ENCODE data around the gene DOCK10. TPM values are rescaled to one million over a fixed set of nuclear protein-coding genes. Genes with fewer than 3 reads are reported as not detected.

Gene DOCK10
- total and polyA plus RNA-seq, 4 donors: 7.6 to 81.8 (median 42.6) TPM

DNA sequence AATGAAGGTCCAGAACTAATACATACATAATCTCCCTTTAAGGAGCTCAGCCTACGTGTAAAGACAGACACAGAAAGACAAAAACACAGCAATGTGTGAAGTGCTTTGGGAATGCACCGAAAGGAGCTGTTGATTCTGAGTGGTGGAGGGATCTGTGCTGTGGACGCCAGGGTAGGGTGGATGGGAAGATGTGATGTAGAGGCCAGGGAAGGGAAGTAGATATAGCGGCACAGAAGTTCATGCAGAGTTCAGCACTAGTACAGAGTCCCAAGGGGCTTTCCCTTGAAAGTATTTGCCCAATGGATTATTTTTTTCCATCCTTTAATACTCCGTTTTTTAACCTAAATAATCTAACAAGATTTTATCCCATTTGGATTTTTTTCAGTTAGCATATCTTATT, 32.1 kb upstream of the DOCK10 start:
- intact Hi-C loops (cut with DNase I): no loop called here
- ATAC-seq (ENCODE audit: low FRiP score) (no peak), DNase-seq (no peak)
- 64 to 83% methylated on average over 5 of the region's 5 CpGs for WGBS, 2 donors
- no peaks in the 10 kb centered on the region for H3K27me3 ChIP-seq (ENCODE audit: control insufficient read depth in 1 of 2, insufficient read depth in 2 of 2, low read length in 1 of 2)
- no peaks in the 10 kb centered on the region for H3K4me1 ChIP-seq (ENCODE audit: control insufficient read depth in 1 of 2, insufficient read depth in 2 of 2, low read length in 2 of 2)
- H3K27ac ChIP-seq (ENCODE audit: low read depth in 1 of 2, low read length in 2 of 2): no peak overlapping the region
- H3K36me3 ChIP-seq (ENCODE audit: control insufficient read depth in 1 of 2, insufficient read depth in 2 of 2, low read length in 1 of 2): no peaks in the 10 kb centered on the region
- no peak overlapping the region for H3K4me3 ChIP-seq (ENCODE audit: low read length in 2 of 2)
- H3K9me3 ChIP-seq (ENCODE audit: control insufficient read depth, low read length): no peaks in the 10 kb centered on the region

DNA sequence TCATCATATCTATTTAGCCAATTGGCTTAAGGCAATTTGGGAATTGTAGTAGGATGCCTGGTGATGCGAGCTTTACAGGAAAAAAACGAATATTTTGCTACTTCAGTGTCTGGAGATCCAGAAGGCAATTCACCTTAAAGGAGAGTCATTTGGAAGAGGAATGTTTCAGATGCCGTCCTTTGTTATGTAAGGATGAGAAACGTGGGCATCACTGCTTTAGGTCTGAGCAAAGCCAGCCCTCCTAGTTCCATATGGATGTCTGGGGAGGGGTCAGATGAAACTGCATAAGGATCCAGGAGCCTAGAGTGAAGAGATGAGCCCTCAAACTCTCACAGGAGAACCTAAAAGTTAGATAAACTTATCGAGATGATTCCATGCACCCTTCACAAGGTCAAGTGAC, 30.9 kb upstream of the DOCK10 start:
- Histone ChIP-seq H3K36me3 (ENCODE audit: control insufficient read depth in 1 of 2, insufficient read depth in 2 of 2, low read length in 1 of 2) (no peaks in the 10 kb centered on the region), H3K4me3 (ENCODE audit: low read length in 2 of 2) (no peak overlapping the region), H3K9me3 (ENCODE audit: control insufficient read depth, low read length) (no peaks in the 10 kb centered on the region), H3K4me1 (ENCODE audit: control insufficient read depth in 1 of 2, insufficient read depth in 2 of 2, low read length in 2 of 2) (no peaks in the 10 kb centered on the region), H3K27ac (ENCODE audit: low read depth in 1 of 2, low read length in 2 of 2) (no peak overlapping the region), H3K27me3 (ENCODE audit: control insufficient read depth in 1 of 2, insufficient read depth in 2 of 2, low read length in 1 of 2) (no peaks in the 10 kb centered on the region)
- WGBS, 2 donors: 78 to 83% methylated on average over 5 of the region's 5 CpGs
- intact Hi-C loops (cut with DNase I): no loop called here
- no peak for ATAC-seq (ENCODE audit: low FRiP score)
- no peak for DNase-seq

DNA sequence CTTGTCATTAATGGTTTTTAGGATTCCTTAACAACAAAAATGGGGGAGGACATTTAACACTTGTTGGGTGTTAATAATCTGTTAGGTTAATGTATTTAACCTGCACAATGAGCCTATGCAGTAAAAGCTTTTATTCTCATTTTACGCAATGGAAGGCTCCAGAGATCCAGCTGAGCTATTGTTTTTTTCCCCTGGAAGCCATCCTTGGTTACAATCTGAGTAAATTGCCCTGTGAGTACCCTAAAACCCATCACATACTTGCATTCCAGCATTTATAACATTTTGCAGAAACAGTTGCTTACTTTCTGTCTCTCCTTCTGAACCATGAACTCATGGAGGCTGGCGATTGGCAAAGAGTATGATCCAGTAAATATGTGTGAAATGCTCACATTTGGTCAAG, 30.2 kb upstream of the DOCK10 start:
- H3K27ac ChIP-seq (ENCODE audit: low read depth in 1 of 2, low read length in 2 of 2): no peak overlapping the region
- no peak for ATAC-seq (ENCODE audit: low FRiP score)
- DNase-seq: no peak
- no peaks in the 10 kb centered on the region for H3K9me3 ChIP-seq (ENCODE audit: control insufficient read depth, low read length)
- H3K27me3 ChIP-seq (ENCODE audit: control insufficient read depth in 1 of 2, insufficient read depth in 2 of 2, low read length in 1 of 2): no peaks in the 10 kb centered on the region
- no peak overlapping the region for H3K4me3 ChIP-seq (ENCODE audit: low read length in 2 of 2)
- no peaks in the 10 kb centered on the region for H3K36me3 ChIP-seq (ENCODE audit: control insufficient read depth in 1 of 2, insufficient read depth in 2 of 2, low read length in 1 of 2)
- WGBS, 2 donors: 93 to 94% methylated on average over 2 of the region's 2 CpGs
- intact Hi-C loops (cut with DNase I): no loop called here
- H3K4me1 ChIP-seq (ENCODE audit: control insufficient read depth in 1 of 2, insufficient read depth in 2 of 2, low read length in 2 of 2): no peaks in the 10 kb centered on the region

DNA sequence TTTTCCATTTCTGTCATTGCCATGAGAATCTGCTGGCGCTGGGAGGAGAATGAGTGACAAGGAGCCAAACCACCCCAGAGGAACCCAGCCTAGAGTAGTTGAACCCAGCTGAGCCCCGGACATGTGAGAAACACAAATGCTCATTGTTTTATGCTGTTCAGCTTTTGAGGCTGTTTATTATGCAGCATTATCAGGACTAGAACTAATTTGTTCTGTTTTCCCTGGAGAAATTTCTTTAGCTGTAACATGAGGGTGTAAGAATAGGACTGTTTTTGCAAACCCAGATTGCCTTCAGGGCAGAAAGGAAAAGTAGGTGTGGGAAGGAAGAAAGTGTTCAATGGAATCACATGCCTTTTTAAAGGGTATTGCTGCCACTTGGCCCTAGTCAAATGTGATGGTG, 28.5 kb upstream of the DOCK10 start:
- no peak for DNase-seq
- no peaks in the 10 kb centered on the region for H3K4me1 ChIP-seq (ENCODE audit: control insufficient read depth in 1 of 2, insufficient read depth in 2 of 2, low read length in 2 of 2)
- H3K4me3 ChIP-seq (ENCODE audit: low read length in 2 of 2): no peak overlapping the region
- H3K36me3 ChIP-seq (ENCODE audit: control insufficient read depth in 1 of 2, insufficient read depth in 2 of 2, low read length in 1 of 2): no peaks in the 10 kb centered on the region
- no peaks in the 10 kb centered on the region for H3K27me3 ChIP-seq (ENCODE audit: control insufficient read depth in 1 of 2, insufficient read depth in 2 of 2, low read length in 1 of 2)
- ATAC-seq (ENCODE audit: low FRiP score): no peak
- WGBS, 2 donors: 82 to 89% methylated on average over 2 of the region's 2 CpGs
- intact Hi-C loops (cut with DNase I): no loop called here
- H3K27ac ChIP-seq (ENCODE audit: low read depth in 1 of 2, low read length in 2 of 2): no peak overlapping the region
- H3K9me3 ChIP-seq (ENCODE audit: control insufficient read depth, low read length): no peaks in the 10 kb centered on the region

DNA sequence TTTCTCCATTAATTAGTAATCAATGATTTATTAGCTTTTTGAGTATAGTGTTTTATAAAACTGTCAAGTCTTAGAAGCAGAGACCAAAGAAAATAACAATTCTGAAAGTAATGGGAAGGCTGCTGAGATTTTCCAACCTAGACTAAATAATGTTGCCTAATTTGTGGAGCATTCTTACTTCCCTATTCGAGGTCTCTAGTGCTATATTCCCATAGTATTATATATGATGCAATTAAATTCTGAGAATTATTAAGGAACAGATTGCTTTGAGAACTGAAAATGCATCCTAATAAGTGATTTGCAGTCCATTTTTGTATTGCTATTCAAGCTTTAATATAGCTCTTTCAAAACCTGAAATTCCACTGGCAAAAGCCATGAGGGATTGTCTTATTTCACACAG, 27.7 kb upstream of the DOCK10 start:
- H3K4me3 ChIP-seq (ENCODE audit: low read length in 2 of 2): no peak overlapping the region
- no peaks in the 10 kb centered on the region for H3K36me3 ChIP-seq (ENCODE audit: control insufficient read depth in 1 of 2, insufficient read depth in 2 of 2, low read length in 1 of 2)
- no peak for DNase-seq
- no peak for ATAC-seq (ENCODE audit: low FRiP score)
- H3K27ac ChIP-seq (ENCODE audit: low read depth in 1 of 2, low read length in 2 of 2): no peak overlapping the region
- WGBS, 2 donors: 46 to 55% methylated on average over 1 of the region's 1 CpG
- no peaks in the 10 kb centered on the region for H3K27me3 ChIP-seq (ENCODE audit: control insufficient read depth in 1 of 2, insufficient read depth in 2 of 2, low read length in 1 of 2)
- H3K4me1 ChIP-seq (ENCODE audit: control insufficient read depth in 1 of 2, insufficient read depth in 2 of 2, low read length in 2 of 2): no peaks in the 10 kb centered on the region
- H3K9me3 ChIP-seq (ENCODE audit: control insufficient read depth, low read length): no peaks in the 10 kb centered on the region
- intact Hi-C loops (cut with DNase I): no loop called here

DNA sequence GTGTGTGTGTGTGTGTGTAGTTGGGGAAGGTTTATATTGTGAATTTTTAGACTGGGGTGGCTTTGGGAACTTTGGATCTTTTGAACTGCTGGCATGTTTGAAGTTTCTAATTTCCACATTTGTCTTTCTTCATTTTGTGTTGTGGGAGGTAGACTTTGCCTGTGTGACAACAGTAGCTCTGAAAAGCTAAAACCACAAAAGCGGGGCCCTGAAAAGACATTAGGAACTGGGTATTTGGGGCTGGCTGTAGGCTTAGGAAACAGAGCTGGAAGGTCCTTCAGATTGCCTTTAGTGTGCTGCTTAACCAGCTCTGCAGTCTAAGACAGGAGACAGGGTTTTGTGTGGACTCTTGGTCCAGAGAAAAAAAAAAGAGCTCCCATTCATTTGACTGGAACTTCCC, 27.2 kb upstream of the DOCK10 start:
- Histone ChIP-seq H3K4me3 (ENCODE audit: low read length in 2 of 2) (no peak overlapping the region), H3K27ac (ENCODE audit: low read depth in 1 of 2, low read length in 2 of 2) (no peak overlapping the region), H3K27me3 (ENCODE audit: control insufficient read depth in 1 of 2, insufficient read depth in 2 of 2, low read length in 1 of 2) (no peaks in the 10 kb centered on the region), H3K4me1 (ENCODE audit: control insufficient read depth in 1 of 2, insufficient read depth in 2 of 2, low read length in 2 of 2) (no peaks in the 10 kb centered on the region), H3K36me3 (ENCODE audit: control insufficient read depth in 1 of 2, insufficient read depth in 2 of 2, low read length in 1 of 2) (no peaks in the 10 kb centered on the region), H3K9me3 (ENCODE audit: control insufficient read depth, low read length) (no peaks in the 10 kb centered on the region)
- ATAC-seq (ENCODE audit: low FRiP score) (no peak), DNase-seq (no peak)
- intact Hi-C loops (cut with DNase I): no loop called here
- 93 to 100% methylated on average over 1 of the region's 1 CpG for WGBS, 2 donors

DNA sequence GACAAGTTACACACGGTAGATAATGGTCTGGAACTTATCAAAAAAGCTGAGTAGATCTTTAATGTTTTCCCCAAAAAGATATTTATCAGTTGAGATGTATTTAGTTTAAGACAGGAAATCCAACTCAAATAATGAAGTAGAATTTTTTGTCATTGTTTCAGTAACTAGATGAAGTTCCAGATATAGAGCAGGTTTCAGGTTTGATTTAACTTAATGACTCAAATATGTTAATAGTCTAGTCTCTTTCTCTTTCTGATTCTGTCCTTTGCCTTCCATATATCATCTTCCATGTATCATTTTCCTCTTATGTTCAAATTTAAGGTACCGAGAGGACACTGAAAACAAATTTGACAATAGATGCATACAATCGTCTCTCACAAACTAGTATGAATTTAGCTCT, 23.6 kb upstream of the DOCK10 start:
- Histone ChIP-seq H3K27ac (ENCODE audit: low read depth in 1 of 2, low read length in 2 of 2) (no peak overlapping the region), H3K36me3 (ENCODE audit: control insufficient read depth in 1 of 2, insufficient read depth in 2 of 2, low read length in 1 of 2) (no peaks in the 10 kb centered on the region), H3K4me1 (ENCODE audit: control insufficient read depth in 1 of 2, insufficient read depth in 2 of 2, low read length in 2 of 2) (no peaks in the 10 kb centered on the region), H3K27me3 (ENCODE audit: control insufficient read depth in 1 of 2, insufficient read depth in 2 of 2, low read length in 1 of 2) (no peaks in the 10 kb centered on the region), H3K4me3 (ENCODE audit: low read length in 2 of 2) (no peak overlapping the region), H3K9me3 (ENCODE audit: control insufficient read depth, low read length) (no peaks in the 10 kb centered on the region)
- no peak for DNase-seq
- intact Hi-C loops (cut with DNase I): no loop called here
- ATAC-seq (ENCODE audit: low FRiP score): no peak
- 89 to 90% methylated on average over 3 of the region's 3 CpGs for WGBS, 2 donors

DNA sequence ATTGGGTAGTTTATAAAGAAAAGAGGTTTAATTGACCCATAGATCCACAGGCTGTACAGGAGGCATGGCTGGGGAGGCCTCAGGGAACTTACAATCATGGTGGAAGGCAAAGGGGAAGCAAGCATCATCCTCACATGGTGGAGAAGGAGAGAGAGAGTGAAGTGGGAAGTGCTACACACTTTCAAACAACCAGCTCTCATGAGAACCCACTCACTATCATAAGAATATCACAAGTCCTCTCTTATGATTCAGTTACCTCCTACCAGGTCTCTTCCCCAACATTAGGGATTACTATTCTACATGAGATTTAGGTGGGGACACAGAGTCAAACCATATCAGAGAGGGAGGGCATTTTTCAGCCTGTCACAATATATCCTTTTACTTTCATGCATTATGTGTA, 22.7 kb upstream of the DOCK10 start:
- Histone ChIP-seq H3K36me3 (ENCODE audit: control insufficient read depth in 1 of 2, insufficient read depth in 2 of 2, low read length in 1 of 2) (no peaks in the 10 kb centered on the region), H3K27ac (ENCODE audit: low read depth in 1 of 2, low read length in 2 of 2) (no peak overlapping the region), H3K4me3 (ENCODE audit: low read length in 2 of 2) (no peak overlapping the region), H3K9me3 (ENCODE audit: control insufficient read depth, low read length) (no peaks in the 10 kb centered on the region), H3K4me1 (ENCODE audit: control insufficient read depth in 1 of 2, insufficient read depth in 2 of 2, low read length in 2 of 2) (no peaks in the 10 kb centered on the region), H3K27me3 (ENCODE audit: control insufficient read depth in 1 of 2, insufficient read depth in 2 of 2, low read length in 1 of 2) (no peaks in the 10 kb centered on the region)
- ATAC-seq (ENCODE audit: low FRiP score): no peak
- intact Hi-C loops (cut with DNase I): no loop called here
- DNase-seq: no peak

DNA sequence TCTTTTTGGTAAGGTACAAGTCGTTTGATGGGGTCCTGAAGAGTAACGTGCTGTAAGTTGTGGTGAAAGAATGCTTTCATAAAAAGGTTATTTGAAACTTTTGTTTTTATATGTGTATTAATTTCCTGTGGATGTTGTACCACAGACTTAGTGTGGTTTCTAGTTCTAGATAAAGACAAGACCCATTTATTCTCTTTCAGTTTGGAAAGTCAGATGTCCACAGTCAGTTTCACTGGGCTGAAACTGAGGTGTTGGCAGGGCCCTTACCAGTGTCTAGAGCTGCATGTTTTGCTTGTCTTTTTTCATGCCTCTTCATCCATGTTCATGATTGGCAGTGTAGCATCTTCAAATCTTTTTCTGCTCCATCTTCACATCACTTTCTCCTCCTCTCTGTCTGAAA, 22.1 kb upstream of the DOCK10 start:
- Histone ChIP-seq H3K27me3 (ENCODE audit: control insufficient read depth in 1 of 2, insufficient read depth in 2 of 2, low read length in 1 of 2) (no peaks in the 10 kb centered on the region), H3K36me3 (ENCODE audit: control insufficient read depth in 1 of 2, insufficient read depth in 2 of 2, low read length in 1 of 2) (no peaks in the 10 kb centered on the region), H3K9me3 (ENCODE audit: control insufficient read depth, low read length) (no peaks in the 10 kb centered on the region), H3K27ac (ENCODE audit: low read depth in 1 of 2, low read length in 2 of 2) (no peak overlapping the region), H3K4me1 (ENCODE audit: control insufficient read depth in 1 of 2, insufficient read depth in 2 of 2, low read length in 2 of 2) (no peaks in the 10 kb centered on the region), H3K4me3 (ENCODE audit: low read length in 2 of 2) (no peak overlapping the region)
- ATAC-seq (ENCODE audit: low FRiP score): no peak
- DNase-seq: no peak
- intact Hi-C loops (cut with DNase I): no loop called here
- WGBS, 2 donors: 54% methylated on average over 2 of the region's 2 CpGs

Measured in aorta (tissue), 5 donors.